GM19023 (cell line): ENCODE results near the gene LRRTM4.

Experiments
- ATAC-seq: cut with Tn5 transposase; IDR thresholded peaks from one replicate; pipeline ENCODE4 v1.9.1; 2021; ENCODE audit warnings: mild to moderate bottlenecking, moderate library complexity; ENCODE audit not compliant: unreplicated experiment

Gene LRRTM4

GRCh38 chr2:77521931-77522470 lies at the start of gene LRRTM4:
Gene LRRTM4 (minus strand): TSS chr2:77522376.
- ATAC-seq, result no peak

DNA sequence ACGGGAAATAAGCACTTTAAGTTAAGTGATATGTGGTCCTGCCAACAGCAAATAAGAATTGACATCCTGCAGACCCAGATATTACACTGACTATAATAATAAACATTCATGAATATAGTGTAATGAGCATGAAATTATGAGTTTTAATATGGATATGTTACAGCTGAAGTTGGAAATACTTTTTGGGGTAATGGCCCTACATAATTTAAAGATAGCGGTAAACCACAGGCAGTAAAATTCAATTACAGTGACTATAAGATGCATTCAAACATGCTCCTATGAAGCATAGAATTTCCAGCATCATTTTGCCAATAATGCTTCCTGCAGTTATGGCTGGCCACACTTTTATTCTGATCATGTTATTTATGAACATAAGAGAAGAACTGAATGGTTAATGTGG lies 49.4 kb upstream of the LRRTM4 start:
- ATAC-seq, result no peak

DNA sequence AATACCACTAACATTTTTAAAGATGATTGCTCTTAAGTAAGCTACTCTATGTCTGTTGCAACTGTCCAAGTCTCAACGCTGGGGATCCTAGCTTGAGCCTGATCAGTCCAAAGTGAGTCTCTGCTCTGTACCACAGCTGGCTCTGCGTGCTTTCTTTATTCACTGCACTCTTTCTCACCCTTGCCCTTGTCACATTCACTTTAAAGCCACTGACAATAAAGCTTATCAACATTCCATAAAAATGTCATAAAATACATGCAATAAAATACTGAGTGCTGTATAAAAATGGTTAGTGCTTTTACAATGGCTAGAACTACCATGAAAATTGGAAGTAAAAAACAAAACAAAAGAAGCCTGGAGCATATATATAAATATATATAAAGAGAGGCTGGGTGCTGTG lies 45.5 kb upstream of the LRRTM4 start:
- no peak for ATAC-seq

GRCh38 chr2:77566582-77566981 lies 44.4 kb upstream of the LRRTM4 start:
- no peak for ATAC-seq

GRCh38 chr2:77566131-77566530 lies 44.0 kb upstream of the LRRTM4 start:
- no peak for ATAC-seq

- no peak for ATAC-seq
Measured at GRCh38 chr2:77552956-77553355, 30.8 kb upstream of the LRRTM4 start.

DNA sequence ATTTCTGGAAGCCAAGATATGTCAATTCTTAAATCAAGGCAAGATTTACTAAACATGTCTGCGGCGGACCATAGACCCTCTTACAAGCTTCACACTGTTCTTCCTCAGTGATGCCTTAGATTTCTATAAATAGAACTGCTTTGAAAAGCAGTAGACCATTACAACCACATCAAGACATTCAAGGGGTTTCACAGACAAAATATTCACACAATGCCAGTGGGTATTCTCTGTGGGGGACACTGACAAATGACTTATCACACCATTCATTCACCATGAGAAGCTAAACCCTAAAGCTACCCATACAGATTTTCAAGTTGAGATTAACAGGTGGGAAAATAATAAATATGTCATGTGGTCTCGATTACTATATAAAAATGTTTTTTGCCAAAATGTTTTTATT lies 15.9 kb upstream of the LRRTM4 start:
- no peak for ATAC-seq

GRCh38 chr2:77522888-77523287 lies 712 bp upstream of the LRRTM4 start:
- no peak for ATAC-seq

DNA sequence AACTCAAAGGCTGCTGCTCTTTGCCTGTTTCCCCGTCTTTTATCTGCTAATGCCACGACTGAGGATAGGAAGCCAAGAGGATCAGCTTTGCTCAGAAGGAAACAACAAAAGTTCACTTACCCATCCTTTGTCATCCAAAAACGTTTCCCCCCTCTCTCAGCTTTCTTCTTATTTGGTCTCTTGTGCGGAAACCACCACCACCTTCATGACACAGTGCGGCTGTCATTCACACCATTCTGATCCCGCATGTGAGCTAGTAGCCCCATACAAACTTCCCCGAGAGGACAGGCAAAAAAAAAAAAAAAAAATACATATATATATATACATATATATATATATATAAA lies 656 bp downstream of the LRRTM4 start:
- ATAC-seq, result no peak

- no peak for ATAC-seq
Measured at GRCh38 chr2:77520641-77521547, 1.3 kb downstream of the LRRTM4 start.

DNA sequence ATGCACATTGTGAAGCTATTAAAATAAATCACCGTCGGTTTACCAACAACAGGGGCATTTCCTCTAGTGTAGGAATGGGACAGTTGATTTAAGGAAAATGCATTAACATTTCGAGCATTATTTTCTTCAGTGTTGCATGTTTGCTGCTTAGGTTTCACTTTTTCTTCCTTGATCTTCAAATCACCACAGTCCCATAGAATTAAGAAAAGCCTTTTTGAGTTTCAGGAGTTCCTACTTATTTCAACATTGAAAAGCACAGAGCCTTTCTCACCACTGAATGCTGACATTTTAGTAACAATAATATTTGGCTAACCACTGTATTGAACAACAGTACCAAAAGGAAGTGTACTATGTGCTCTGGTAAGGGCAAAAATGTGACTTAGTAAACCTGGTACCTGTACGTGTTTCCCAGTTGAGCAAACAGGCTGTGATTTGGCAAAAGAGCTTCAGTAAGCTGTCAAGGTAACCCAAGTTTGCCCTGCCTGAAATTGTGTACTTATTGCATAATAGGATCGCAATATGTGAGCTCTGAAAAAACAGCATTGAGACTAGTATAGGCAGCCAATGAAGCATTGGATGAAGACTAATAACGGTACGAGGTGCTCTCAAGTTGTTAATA lies 2.2 kb downstream of the LRRTM4 start:
- no peak for ATAC-seq

DNA sequence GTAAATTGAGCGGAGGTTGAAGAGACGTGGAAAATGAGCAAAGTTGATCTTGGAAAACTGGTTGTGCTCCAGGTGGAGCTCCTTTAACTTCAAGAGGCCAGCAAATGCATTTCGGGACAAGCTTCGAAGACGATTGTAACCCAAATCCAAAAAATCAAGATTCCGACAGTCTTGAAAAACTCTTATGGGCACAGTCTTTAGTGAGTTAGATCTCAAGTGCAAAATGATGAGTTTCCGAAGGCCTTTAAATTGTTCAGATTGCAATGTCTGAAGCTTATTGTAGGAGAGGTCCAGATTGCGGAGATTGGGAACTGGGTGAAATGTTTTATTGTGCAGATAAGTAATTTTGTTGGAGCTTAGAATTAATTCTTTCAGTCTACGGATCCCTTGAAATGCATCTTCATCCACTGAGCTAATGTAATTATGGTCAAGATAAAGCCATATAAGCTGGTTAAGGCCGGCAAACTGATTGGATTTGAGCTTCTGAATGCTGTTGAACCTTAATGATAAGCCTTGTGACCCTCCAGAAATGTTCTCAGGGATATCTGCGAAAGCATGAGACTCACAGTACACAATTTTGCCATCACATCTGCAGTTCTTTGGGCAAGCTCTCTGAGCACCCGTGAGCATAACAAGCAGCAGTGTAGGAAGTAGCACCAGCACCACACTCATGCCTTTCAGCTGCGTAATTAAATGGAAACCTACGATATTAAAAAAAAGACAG lies 2.9 kb downstream of the LRRTM4 start:
- no peak for ATAC-seq

- ATAC-seq, result no peak
Measured at GRCh38 chr2:77518311-77518710, 3.9 kb downstream of the LRRTM4 start.

DNA sequence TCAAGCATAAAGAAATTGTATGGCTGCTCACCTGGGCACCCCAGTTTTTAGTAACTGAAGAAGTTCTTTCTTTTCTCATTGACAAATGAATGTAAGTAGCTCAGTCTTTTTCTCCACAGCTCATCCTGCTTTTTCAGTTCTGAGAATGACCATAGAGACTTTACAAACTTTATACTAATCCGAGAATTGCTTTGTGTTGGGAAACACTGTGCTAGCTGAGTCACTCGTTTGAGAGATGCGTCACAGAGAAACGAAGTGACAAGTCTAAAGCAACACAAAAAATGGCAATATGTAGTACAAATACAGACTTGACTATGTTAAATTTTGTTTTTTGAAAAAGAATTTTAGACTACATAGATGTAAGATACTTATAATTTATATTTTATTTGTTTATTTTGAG lies 9.0 kb downstream of the LRRTM4 start:
- no peak for ATAC-seq

DNA sequence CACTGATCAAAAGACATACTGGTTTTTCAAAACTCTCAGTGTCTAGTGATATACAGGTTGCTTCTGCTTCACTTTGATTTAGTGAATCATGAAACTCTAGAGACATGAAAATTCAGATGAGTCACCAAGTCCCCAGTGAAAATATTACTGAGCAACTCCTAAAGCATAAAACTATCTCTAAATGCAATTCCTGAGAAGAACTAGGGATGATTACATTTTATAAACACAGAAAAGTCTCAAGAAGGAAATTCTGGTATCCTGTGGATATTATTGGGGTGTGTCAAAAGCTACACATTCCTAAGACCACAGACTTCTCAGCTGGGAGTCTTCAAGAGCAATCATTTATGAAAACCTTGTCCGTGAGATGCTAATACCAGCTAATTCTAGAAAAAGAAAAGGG lies 9.7 kb downstream of the LRRTM4 start:
- no peak for ATAC-seq

DNA sequence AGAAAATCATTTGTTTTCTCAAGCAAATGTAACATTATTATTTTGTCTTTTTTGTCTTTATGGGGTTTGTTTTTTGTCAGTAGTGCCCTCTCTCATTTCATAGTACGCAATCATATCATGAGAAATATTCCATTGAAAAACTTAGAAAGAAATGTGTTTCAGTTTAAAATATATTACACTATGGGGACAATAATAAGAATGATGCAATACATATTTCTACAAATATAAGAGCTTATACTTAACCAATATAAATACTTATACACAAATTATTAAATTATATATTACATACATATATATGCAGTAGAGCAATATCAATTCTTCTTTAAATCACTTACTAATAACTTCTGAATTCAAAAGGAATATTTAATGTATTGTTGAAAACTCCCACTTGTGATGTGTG lies 13.7 kb downstream of the LRRTM4 start:
- ATAC-seq, result no peak

- ATAC-seq, result no peak
Measured at GRCh38 chr2:77507657-77508056, 14.5 kb downstream of the LRRTM4 start.

GRCh38 chr2:77488141-77488540 lies 34.0 kb downstream of the LRRTM4 start:
- ATAC-seq, result no peak

DNA sequence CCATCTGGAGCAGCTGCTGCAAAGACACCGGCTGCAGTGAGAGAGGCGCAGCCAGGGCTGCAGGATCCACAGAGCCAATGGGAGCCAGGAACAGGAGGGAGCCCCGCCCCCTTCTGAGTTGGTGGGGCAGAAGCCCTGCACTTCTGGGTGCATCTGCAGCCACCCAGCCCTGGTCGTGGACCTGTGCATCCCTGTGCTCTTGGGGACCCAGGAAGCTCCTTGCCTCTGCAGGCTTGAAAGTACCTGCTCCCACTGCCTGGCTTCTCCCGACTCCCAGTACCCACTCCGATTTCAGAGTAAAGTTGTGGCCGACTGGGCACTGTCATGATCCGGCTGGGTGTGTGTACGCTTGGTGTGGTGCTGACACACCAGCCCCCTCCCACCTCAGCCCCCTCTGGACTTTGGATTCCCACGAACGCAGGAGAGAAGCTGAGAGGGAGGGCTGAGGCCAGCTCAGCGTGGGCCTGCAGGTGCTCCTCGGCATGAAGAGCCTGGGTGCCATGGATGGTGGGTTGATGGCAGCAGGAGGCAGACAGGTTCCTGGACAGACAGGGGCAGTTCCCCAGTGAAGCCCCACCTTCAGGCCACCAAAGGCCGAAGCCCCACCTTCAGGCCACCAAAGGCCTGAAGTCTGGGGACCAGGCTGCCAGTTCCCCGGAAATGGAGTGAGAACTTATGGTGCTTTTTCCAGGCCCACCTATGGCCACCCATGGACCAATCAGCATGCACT lies 34.9 kb downstream of the LRRTM4 start:
- ATAC-seq, result no peak

GRCh38 chr2:77484026-77484425 lies 38.1 kb downstream of the LRRTM4 start:
- no peak for ATAC-seq

- no peak for ATAC-seq
Measured at GRCh38 chr2:77479895-77480294, 42.3 kb downstream of the LRRTM4 start.
